H54 (cell line): ENCODE results near the gene MAP2K6.

Experiments
- DNase-seq: peaks from one replicate; pipeline ENCODE4 v3.0.0; 2011; ENCODE audit warnings: low spot score, mixed read lengths; ENCODE audit not compliant: insufficient read length
- FAIRE-seq: peaks from 3 replicates; lab custom pipeline; 2011; peaks lifted over from hg19 to GRCh38; lab: Jason Lieb, UNC
- POLR2A ChIP-seq: IDR thresholded peaks from 2 replicates; pipeline ENCODE4 v1.6.1; 2011; ENCODE audit warnings: low read depth, mild to moderate bottlenecking, low read length

MAP2K6 gene

GRCh38 chr17:69501591-69502468, 87.3 kb downstream of the MAP2K6 start:
- no peak for FAIRE-seq
- no peak for DNase-seq
- no peak for TF ChIP-seq POLR2A

GRCh38 chr17:69503711-69504110, 89.2 kb downstream of the MAP2K6 start:
- DNase-seq (no peak), FAIRE-seq (no peak)
- TF ChIP-seq POLR2A, result no peak

- no peak for TF ChIP-seq POLR2A
- FAIRE-seq (no peak), DNase-seq (no peak)
Observed at GRCh38 chr17:69505740-69506139, 91.2 kb downstream of the MAP2K6 start.

- TF ChIP-seq POLR2A, result no peak
- no peak for FAIRE-seq
- no peak for DNase-seq
Observed at GRCh38 chr17:69506489-69506888, 92.0 kb downstream of the MAP2K6 start.

- peak; percentile 53 for FAIRE-seq
- DNase-seq, result no peak
- TF ChIP-seq POLR2A, result no peak
Observed at GRCh38 chr17:69508814-69509213, 94.3 kb downstream of the MAP2K6 start.

- no peak for TF ChIP-seq POLR2A
- DNase-seq (no peak), FAIRE-seq (no peak)
Observed at GRCh38 chr17:69511250-69511649, 96.8 kb downstream of the MAP2K6 start.

- DNase-seq, result no peak
- FAIRE-seq, result no peak
- no peak for TF ChIP-seq POLR2A
Observed at GRCh38 chr17:69512946-69513345, 98.4 kb downstream of the MAP2K6 start.

- FAIRE-seq, result no peak
- TF ChIP-seq POLR2A, result no peak
- no peak for DNase-seq
Observed at GRCh38 chr17:69516225-69516624, 101.7 kb downstream of the MAP2K6 start.

- no peak for TF ChIP-seq POLR2A
- no peak for DNase-seq
- FAIRE-seq, result no peak
Observed at GRCh38 chr17:69516911-69517310, 102.4 kb downstream of the MAP2K6 start.

- no peak for FAIRE-seq
- no peak for TF ChIP-seq POLR2A
- no peak for DNase-seq
Observed at GRCh38 chr17:69518951-69519350, 104.5 kb downstream of the MAP2K6 start.

- DNase-seq (no peak), FAIRE-seq (peak; percentile 95)
- no peak for TF ChIP-seq POLR2A
Observed at GRCh38 chr17:69523244-69523861, 108.9 kb downstream of the MAP2K6 start.

GRCh38 chr17:69524854-69525253, 110.4 kb downstream of the MAP2K6 start:
- TF ChIP-seq POLR2A, result no peak
- DNase-seq (no peak), FAIRE-seq (no peak)

GRCh38 chr17:69525920-69526841, 111.7 kb downstream of the MAP2K6 start:
- FAIRE-seq (peak; percentile 80), DNase-seq (no peak)
- no peak for TF ChIP-seq POLR2A

- TF ChIP-seq POLR2A, result no peak
- FAIRE-seq (no peak), DNase-seq (no peak)
Observed at GRCh38 chr17:69528035-69528434, 113.5 kb downstream of the MAP2K6 start.
